ENCODE measurements around the gene CFAP20DC.
"Not testable (repeated sequence)": the region's sequence is repeated elsewhere in the genome, so short reads cannot be mapped to it uniquely, and the experiment has no call there.

CFAP20DC gene

GRCh38 chr3:58837141-58837843, 212.5 kb downstream of the CFAP20DC start:
- DNase-seq = no peak
- in situ Hi-C loops (cut with MboI; ENCODE audit: low pct_unique_long_range_greater_than_20kb, low sequenced_read_pairs) = no loop called here

GRCh38 chr3:58835086-58835485, 214.7 kb downstream of the CFAP20DC start:
- in situ Hi-C loops (cut with MboI; ENCODE audit: low pct_unique_long_range_greater_than_20kb, low sequenced_read_pairs) = no loop called here
- DNase-seq = no peak

- no peak for DNase-seq
- in situ Hi-C loops (cut with MboI; ENCODE audit: low pct_unique_long_range_greater_than_20kb, low sequenced_read_pairs) = no loop called here
These were observed 216.3 kb downstream of the CFAP20DC start for GRCh38 chr3:58833491-58833890.

- no peak for DNase-seq
- in situ Hi-C loops (cut with MboI; ENCODE audit: low pct_unique_long_range_greater_than_20kb, low sequenced_read_pairs) = no loop called here
These were observed 220.4 kb downstream of the CFAP20DC start for GRCh38 chr3:58829321-58830000.

DNA sequence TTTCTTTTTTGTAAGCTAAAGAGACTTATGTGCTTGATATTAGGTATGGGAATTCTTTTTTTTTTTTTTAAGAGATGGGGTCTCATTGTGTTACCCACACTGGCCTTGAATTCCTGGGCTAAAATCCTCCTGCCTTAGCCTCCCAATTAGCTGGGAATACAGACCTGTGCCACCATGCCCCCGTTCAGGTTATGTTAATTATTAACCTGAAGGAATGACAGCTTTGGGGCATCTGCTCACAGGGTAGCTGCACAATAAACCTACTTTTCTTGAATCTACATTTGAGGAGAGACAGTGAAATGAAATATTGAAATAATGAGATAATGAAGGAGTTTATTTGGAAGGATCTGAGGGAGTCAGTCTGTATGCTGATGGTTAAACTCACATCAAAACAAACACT, 225.0 kb downstream of the CFAP20DC start:
- no peak for DNase-seq
- in situ Hi-C loops (cut with MboI; ENCODE audit: low pct_unique_long_range_greater_than_20kb, low sequenced_read_pairs) = no loop called here

DNA sequence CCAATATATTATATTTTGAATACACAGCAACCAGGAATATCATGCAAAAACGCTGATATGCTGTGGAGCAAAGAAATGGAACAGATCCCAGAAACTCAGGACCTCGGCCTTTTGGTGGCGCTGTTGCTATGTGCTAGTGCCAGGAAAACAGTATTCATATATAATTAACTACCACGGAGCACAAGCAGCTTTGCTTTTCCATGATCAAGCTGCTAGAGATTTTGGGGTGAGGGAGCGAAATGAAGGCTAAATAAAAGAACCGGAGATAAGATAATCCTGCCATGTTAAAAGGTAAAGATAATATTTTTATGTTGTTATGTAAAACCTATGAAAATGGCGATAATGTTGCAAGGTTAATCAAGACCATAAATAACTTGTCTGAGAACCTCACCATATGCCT, 225.5 kb downstream of the CFAP20DC start:
- peak; percentile 48 for DNase-seq
- in situ Hi-C loops (cut with MboI; ENCODE audit: low pct_unique_long_range_greater_than_20kb, low sequenced_read_pairs) = no loop called here

DNA sequence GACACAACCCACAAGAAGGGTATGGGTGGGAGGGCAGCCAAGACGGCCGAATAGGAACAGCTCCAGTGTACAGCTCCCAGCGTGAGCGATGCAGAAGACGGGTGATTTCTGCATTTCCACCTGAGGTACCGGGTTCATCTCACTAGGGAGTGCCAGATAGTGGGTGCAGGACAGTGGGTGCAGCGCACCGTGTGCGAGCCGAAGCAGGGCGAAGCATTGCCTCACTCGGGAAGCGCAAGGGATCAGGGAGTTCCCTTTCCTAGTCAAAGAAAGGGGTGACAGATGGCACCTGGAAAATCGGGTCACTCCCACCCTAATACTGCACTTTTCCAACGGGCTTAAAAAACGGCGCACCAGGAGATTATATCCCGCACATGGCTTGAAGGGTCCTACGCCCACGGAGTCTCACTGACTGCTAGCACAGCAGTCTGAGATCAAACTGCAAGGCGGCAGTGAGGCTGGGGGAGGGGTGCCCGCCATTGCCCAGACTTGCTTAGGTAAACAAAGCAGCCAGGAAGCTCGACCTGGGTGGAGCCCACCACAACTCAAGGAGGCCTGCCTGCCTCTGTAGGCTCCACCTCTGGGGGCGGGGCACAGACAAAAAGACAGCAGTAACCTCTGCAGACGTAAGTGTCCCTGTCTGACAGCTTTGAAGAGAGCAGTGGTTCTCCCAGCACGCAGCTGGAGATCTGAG, 243.1 kb downstream of the CFAP20DC start:
- DNase-seq; in situ Hi-C loops (cut with MboI; ENCODE audit: low pct_unique_long_range_greater_than_20kb, low sequenced_read_pairs): not testable (repeated sequence)

DNA sequence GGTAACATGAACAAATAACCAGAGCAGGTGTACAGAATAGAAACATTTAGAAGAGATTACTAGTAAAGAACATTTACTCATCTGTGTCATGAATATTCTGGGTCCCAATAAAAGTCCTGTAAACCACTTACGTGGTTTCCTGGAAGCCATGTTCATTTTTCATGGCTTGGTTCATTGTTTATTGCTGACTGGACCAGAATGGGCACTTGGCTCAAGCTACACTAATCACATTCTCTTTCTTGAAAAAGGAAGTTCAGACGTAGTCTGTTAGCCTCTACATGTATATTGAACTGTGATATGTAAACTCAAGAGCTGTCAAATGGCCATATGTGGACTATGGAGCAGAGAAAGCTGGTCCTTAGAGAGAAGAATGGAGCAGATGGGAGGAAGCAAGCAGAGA, 244.9 kb downstream of the CFAP20DC start:
- in situ Hi-C loops (cut with MboI; ENCODE audit: low pct_unique_long_range_greater_than_20kb, low sequenced_read_pairs) = no loop called here
- DNase-seq = no peak

GRCh38 chr3:58801541-58801940, 248.3 kb downstream of the CFAP20DC start:
- in situ Hi-C loops (cut with MboI; ENCODE audit: low pct_unique_long_range_greater_than_20kb, low sequenced_read_pairs) = no loop called here
- DNase-seq = no peak

DNA sequence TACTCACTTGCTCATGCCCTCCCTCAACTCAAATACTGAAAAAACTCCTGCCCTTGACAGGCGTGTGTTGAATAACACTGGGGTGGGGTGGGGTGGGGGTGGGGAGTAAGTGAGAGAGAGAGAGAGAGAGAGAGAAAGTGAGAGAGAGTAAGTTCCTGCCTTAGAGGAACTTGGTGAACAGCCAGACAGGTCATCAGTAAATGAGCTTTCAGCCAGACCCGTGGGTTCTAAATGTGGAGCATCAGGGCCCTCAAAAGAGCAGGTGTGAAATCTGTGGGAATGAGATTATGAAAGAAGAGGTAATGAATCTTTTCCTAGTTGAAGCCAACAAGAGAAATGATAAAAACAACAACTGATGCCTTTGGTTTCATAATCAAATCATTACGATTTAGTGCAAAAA, 248.9 kb downstream of the CFAP20DC start:
- in situ Hi-C loops (cut with MboI; ENCODE audit: low pct_unique_long_range_greater_than_20kb, low sequenced_read_pairs) = no loop called here
- DNase-seq = no peak

GRCh38 chr3:58800032-58800431, 249.8 kb downstream of the CFAP20DC start:
- in situ Hi-C loops (cut with MboI; ENCODE audit: low pct_unique_long_range_greater_than_20kb, low sequenced_read_pairs) = no loop called here
- no peak for DNase-seq

GRCh38 chr3:58799271-58799670, 250.6 kb downstream of the CFAP20DC start:
- in situ Hi-C loops (cut with MboI; ENCODE audit: low pct_unique_long_range_greater_than_20kb, low sequenced_read_pairs) = no loop called here
- DNase-seq = no peak

- DNase-seq = no peak
These were observed 251.5 kb downstream of the CFAP20DC start for GRCh38 chr3:58798312-58798711.

DNA sequence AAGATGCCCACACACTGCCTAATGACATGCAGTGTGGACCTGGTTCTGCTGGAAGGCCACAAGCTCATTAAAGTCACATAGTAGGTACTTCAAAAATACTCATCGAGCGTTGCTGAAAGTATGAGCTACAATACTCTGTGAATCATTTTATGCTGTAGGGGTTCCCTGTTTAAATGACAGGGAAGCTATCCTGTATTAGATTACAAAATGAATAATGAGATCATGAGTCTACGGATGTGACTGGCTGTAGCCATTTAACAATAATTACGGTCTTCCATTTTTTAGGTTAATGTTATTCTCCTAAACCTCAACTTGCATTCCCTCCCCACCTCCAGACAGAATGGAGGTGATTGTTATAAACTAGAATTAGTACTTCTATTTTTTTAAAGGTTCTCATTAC, 255.1 kb downstream of the CFAP20DC start:
- in situ Hi-C loops (cut with MboI; ENCODE audit: low pct_unique_long_range_greater_than_20kb, low sequenced_read_pairs) = no loop called here
- DNase-seq = no peak

More at GRCh38 chr3:58798312-58798711, 251.5 kb downstream of the CFAP20DC start:
- in situ Hi-C loops (cut with MboI; ENCODE audit: low pct_unique_long_range_greater_than_20kb, low sequenced_read_pairs) = no loop called here

DNA sequence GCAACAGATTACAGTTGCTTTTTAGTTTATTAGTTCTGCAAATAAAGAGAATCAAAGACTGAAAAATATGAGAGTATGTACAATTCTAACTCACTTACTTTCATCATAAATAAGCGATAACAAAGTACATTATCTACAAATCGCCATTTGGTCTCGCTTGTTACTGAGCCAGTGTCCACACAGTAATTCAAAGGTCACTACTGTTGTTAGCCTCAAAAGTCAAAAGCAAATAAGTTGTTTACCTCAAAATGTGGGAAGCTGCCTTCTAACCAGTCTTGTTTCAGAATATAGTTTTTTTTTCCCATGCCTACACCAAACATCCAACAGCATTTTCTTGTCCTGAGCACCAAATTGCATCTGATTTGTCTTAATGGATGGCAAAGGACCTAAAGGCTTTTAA, 255.9 kb downstream of the CFAP20DC start:
- DNase-seq = no peak
- in situ Hi-C loops (cut with MboI; ENCODE audit: low pct_unique_long_range_greater_than_20kb, low sequenced_read_pairs) = no loop called here

DNA sequence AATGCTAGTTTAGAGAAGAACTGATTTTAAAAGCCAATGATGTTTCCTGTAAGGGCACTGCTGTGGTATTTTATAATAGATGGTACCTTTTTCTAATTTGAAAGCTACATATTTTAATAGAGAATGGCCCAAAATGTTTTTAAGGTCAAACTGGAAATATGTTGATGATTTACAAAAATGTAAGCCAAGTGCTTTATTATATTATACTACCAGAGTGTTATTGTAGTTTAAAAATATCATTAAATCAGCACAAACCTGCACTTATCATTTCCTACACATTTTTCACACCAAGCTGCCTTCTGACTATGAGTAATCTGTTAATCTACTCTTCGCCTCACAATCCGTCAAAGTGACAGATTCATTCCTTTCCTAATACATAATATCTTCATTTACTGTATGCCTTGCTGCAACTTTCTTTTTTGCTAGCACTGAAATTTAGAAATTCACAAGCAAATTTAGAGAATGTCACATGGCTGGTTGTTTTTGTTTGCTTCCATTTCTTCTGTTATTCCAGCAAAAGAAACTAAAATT, 256.8 kb downstream of the CFAP20DC start:
- in situ Hi-C loops (cut with MboI; ENCODE audit: low pct_unique_long_range_greater_than_20kb, low sequenced_read_pairs) = no loop called here
- DNase-seq = no peak

DNA sequence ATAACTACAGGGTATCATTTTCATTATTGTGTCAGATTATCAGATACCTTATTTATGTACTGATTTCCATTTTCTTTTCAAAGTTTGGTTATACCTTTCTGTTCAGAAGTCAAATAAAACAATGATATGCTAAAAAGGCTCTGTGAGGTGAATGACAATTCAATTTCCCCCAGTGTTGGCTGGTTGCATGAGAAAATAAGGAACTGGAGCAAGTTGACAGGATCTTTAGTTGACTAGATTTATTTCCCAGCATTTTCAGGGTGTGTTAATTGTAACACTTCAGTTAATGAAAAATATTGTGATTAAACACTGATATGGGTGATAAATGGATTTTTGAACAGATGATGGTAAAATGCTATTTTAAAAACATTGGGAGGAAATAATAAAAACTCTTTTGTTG, 260.4 kb downstream of the CFAP20DC start:
- in situ Hi-C loops (cut with MboI; ENCODE audit: low pct_unique_long_range_greater_than_20kb, low sequenced_read_pairs) = no loop called here
- no peak for DNase-seq

DNA sequence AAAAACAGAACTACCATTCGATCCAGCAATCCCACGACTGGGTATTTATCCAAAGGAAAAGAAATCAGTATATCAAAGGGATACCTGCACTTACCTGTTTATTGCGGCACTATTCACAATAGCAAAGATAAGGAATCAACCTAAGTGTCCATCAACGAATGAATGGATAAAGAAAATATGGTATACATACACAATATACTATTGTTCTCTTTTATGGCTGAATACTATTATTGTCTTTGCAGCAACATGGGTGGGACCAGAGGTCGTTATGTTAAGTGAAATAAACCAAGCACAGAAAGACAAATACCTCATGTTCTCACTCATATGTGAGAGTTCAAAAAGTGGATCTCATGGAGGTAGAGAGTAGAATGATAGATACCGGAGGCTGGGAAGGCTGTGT, 264.9 kb downstream of the CFAP20DC start:
- DNase-seq = no peak
- in situ Hi-C loops (cut with MboI; ENCODE audit: low pct_unique_long_range_greater_than_20kb, low sequenced_read_pairs) = no loop called here

DNA sequence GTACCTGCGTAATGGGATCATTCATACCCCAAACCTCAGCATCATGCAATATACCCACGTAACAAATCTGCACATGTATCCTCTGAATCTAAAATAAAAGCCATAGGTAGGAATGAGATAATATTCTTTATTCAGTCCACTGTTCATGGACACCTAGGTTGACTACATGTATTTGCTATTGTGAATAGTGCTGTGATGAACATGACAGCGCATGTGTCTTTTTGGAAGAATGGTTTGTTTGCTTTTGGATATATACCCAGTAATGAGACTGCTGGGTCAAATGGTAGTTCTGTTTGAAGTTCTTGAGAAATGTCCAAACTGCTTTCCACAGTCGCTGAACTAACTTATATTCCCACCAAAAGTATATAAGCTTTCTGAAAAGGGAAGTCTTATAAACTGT, 265.4 kb downstream of the CFAP20DC start:
- DNase-seq = no peak
- in situ Hi-C loops (cut with MboI; ENCODE audit: low pct_unique_long_range_greater_than_20kb, low sequenced_read_pairs) = no loop called here

DNA sequence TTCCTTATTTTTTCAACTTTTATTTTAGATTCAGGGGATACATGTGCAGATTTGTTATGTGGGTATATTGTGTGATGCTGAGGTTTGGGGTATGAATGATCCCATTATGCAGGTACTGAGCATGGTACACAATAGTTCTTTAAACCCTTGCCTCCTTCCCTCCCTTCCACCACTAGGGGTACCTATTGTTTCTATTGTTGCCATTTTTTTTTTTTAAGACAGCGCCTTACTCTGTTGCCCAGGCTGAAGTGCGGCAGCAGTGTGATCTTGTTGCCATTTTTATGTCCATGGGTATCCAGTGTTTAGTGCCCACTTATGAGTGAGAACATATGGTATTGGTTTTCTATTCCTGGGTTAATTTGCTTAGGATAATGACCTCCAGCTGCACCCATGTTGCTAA, 266.0 kb downstream of the CFAP20DC start:
- no peak for DNase-seq
- in situ Hi-C loops (cut with MboI; ENCODE audit: low pct_unique_long_range_greater_than_20kb, low sequenced_read_pairs) = no loop called here

Data from KBM-7 (cell line).